NCI-H1436 treated with DMSO at 0.1 percent for 48 hours (cell line): ENCODE measurements around the gene ZNF446.
"Not testable (repeated sequence)": the region's sequence is repeated elsewhere in the genome, so short reads cannot be mapped to it uniquely, and the experiment has no call there.

ENCODE experiments used
- DNase-seq: peaks from one replicate; lab custom pipeline; 2025; lab: John Stamatoyannopoulos, UW

Gene ZNF446

GRCh38 chr19:58470837-58471543 lies 5.2 kb upstream of the ZNF446 start:
- not testable (repeated sequence) for DNase-seq

DNA sequence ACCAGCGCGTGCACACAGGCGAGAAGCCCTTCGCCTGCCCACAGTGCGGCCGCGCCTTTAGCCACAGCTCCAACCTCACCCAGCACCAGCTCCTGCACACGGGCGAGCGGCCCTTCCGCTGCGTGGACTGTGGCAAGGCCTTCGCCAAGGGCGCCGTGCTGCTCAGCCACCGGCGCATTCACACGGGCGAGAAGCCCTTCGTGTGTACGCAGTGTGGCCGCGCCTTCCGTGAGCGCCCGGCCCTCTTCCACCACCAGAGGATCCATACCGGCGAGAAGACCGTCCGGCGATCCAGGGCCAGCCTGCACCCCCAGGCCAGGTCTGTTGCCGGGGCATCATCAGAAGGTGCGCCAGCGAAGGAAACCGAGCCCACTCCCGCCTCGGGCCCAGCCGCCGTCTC lies 4.4 kb upstream of the ZNF446 start:
- DNase-seq = no peak

GRCh38 chr19:58473775-58474174 lies 2.4 kb upstream of the ZNF446 start:
- DNase-seq = no peak

DNA sequence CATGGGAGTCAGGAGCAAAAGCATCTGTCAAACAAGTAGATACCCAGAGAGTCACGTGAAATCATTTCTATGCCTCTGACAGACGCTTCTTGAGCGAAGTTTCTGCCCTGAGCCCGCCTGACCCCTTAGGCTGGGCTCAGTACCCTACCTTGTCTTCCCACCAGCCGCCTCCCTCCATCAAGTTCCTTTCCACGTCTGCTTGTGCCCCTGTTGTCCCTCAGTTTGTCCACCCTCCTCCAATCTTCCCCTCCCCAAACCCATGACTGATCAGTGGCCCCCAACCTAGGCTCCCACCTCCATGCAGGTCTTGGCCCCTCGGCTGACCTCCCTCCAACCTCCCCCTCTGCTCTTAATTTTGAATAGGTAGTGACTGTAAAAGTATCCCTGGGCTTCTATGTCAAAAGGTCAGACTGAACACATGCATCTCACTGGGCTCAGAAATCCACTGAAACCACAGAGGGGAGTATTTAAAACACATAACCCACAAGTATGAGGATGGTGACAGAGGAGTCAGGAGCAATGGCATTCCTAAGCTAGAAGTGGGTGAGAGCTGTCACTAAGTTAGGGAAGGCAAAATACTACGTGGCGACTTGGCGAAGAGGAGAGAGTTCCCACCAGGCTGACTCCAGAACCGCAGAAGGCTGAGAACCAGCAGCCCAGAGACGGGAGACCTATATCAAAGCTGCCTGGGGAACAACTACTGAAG lies 1.7 kb upstream of the ZNF446 start:
- no peak for DNase-seq

- DNase-seq = no peak
Measured at GRCh38 chr19:58474997-58475713, 997 bp upstream of the ZNF446 start.

DNA sequence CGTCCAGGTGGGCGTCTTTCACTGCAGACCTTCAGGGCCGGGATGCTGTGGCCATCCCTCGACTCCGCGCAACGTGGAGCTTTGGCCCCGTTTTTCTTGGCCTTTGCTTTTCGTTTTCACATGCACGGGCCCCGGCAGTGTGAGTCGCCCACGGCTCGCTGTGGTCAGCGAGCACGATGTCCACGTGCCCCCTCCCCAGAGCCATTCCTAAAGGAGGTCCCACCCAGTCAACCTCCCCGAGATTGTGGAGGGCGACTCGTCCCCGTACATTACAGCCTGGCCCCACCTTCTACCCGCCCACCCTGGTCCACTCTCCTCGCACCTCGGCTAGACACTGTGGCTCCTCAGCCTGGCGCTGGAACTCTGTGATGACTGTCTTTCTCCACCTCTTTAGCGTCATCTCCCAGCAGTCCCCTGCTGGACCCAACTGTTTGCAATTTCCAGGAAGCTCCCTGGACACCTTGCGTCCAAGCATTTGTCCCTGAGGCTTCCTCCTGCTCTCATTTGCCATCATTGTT lies 405 bp downstream of the ZNF446 start:
- DNase-seq = no peak

- no peak for DNase-seq
Measured at GRCh38 chr19:58477130-58477529, 978 bp downstream of the ZNF446 start.

- no peak for DNase-seq
Measured at GRCh38 chr19:58477871-58478270, 1.7 kb downstream of the ZNF446 start.

GRCh38 chr19:58479303-58479702 lies 3.2 kb downstream of the ZNF446 start:
- DNase-seq = no peak

DNA sequence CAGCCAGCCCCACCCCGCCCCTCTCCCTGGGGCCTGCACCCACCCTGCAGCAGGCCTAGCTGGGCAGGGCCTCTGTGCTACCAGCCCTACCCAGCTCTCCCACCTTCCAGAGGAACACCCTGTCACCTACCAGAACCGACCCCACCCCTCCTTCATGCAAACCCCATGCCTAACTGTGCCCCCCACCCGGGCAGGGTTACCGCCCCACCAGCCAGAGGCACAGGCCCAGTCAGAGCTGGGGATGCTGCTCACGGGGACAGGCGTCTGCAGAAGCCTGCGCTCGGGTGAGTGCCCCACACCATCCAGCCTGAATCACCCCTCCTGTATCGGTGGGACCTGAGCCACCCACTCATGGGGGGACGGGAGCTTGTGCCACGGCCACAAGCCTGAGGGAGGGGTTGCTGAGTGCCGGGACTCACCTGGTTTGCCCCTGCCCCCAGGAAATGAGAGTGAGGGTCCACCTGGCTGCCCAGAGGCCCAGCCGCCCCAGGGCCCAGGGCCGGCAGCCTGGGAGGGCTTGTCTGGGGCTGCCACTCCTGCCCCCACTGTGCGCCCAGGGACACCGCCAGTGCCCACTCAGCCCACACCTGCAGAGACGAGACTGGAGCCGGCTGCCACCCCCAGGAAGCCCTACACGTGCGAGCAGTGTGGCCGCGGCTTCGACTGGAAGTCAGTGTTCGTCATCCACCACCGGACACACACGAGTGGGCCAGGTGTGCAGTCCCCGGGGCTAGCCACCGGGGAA lies 3.8 kb downstream of the ZNF446 start:
- no peak for DNase-seq

GRCh38 chr19:58480481-58480830 lies 4.3 kb downstream of the ZNF446 start:
- no peak for DNase-seq

GRCh38 chr19:58480831-58481230 lies 4.7 kb downstream of the ZNF446 start:
- no peak for DNase-seq

- no peak for DNase-seq
Measured at GRCh38 chr19:58482372-58482771, 6.2 kb downstream of the ZNF446 start.

GRCh38 chr19:58483776-58484175 lies 7.6 kb downstream of the ZNF446 start:
- no peak for DNase-seq

- DNase-seq = not testable (repeated sequence)
Measured at GRCh38 chr19:58484349-58484748, 8.2 kb downstream of the ZNF446 start.

GRCh38 chr19:58491393-58491792 lies 15.2 kb downstream of the ZNF446 start:
- DNase-seq = no peak

DNA sequence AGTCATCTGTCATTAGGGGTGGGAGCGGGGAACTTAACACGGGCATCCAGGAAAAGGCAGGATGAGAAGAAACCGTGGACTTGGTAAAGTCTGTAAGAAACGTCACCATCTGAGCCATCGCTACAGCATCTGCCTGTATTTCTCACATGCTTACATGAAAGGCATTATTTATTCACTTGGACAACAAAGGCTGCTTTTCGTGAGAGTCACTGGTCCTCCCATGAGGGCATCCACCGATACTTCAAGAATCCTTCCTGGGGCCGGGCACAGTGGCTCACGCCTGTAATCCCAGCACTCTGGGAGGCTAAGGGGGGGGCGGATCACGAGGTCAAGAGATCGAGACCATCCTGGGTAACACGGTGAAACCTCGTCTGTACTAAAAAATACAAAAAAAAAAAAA lies 16.1 kb downstream of the ZNF446 start:
- DNase-seq = no peak

DNA sequence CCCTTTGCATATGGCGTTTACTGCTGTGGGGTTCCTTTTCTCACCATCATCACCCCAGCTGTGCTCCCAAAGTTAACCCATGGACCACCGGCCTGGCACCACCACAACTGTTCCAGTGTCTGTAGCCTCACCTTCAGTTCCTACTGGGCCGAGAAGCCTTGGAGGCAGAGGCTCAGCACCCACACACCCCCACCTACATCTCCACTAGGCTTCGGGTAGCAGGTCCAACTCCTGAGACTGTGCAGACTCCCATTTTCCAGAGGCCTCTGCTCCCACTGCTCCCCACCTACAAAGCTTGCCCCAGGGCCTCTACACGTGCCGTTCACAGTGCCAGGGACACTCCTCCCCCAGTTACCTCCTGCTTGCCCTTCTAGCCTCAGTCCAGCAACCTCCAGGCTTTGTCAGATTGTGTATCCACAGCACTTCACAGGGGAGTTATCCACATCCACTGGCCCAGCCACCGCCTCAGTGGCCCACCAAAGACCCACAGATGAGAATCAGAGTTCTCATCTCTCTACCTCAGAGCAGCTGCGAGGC lies 21.6 kb downstream of the ZNF446 start:
- no peak for DNase-seq

DNA sequence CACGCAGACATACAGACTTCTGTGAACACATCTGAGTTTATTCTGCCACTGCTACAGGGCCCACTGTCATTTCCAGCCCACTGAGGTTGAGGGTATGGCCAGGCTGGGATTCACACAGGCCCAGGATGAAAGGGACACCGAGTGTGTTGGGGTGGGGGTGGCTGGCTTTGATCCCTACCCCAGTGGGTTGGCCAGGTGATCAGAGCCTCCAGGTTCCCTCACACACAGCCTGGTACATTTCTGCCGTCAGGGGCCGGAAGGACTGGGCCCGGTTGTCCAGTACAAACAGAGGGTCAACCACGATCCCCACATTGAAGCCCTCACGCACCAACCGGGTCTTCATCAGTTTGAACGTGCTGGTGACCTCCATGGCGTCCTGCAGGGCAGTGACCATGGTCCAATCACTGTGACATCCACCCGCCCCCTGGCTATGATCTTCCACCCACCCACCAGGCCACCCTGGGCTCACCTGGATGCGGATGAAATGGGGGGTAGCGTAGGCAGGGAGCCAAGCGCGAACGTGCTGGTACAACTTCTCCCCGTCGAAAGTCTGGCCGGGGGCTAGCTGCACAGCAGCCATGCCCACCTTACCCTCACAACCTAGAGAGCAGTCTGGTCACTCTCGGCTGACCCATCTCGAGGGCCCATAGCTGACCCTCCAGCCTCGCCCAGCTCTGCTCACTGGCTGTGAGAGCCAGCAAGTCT lies 22.3 kb downstream of the ZNF446 start:
- no peak for DNase-seq

DNA sequence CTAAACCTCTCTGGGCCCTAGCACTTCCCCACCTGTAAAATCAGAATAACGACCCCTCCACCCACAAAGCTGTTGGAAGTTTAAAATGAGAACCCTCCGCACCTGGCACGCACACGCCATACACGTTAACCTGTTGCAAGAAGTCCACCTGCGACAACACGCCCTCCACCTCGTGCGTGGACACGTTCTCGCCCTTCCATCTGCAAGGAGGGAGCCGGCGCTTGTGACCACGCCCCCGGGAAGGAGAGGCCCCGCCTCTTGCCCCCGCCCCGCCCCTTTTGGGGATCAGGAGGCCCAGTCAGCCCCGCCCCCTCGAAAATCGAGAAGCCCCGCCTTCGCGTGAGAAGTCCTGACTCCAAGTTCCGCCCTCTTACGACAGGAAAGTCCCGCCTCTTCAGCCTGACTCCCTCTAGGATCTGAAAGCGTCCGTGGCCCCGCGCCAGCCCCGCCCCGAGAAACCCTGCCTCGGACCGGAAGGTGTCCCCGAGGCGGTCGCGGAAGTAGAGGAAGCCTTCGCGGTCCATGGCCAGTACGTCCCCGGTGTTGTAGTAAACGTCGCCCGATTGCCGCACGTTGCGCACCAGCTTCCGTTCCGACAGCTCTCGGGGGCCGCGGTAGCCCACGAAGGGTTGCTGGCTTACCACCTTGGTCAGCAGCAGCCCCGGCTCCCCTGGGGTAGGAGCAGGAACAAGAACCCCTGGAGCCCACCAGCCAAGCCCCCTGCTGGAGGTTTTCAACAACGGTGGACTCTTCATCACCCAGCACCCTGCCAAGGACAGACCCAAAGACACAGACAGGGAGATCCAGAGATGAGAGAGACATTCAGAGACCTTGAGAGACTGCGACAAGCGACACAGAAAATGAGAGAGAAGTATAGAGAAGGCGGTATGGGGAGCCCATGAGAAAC lies 23.1 kb downstream of the ZNF446 start:
- DNase-seq = peak; percentile 97
